Stomach (tissue), 9 donors: ENCODE data around the gene PHF19. TPM values are rescaled to one million over a fixed set of nuclear protein-coding genes. Genes with fewer than 3 reads are reported as not detected.

Source experiments
- DNase-seq, 2 donors: peaks; one replicate each; pipeline versions ENCODE4 v3.0.0 to v3.0.0-alpha.2; 2013 to 2019
- H3K27ac ChIP-seq, 5 donors: fragments of 200-600 bp in 4 of 5; sonication (generic) in 4 of 5; one replicate each; pipeline ENCODE4 v1.5.1; 2013 to 2019; ENCODE audit warnings: mild to moderate bottlenecking in 1 of 5, moderate library complexity in 1 of 5
- H3K27me3 ChIP-seq, 3 donors: fragments of 200-600 bp; sonication (generic); one replicate each; pipeline ENCODE4 v1.5.1; 2017 to 2019; ENCODE audit warnings: mixed run types in 1 of 3
- H3K36me3 ChIP-seq, 4 donors: fragments of 200-600 bp; sonication (generic); 1 replicate in 3 of 4; 2 replicates in 1 of 4; pipeline ENCODE4 v1.5.1; 2016 to 2019
- H3K4me1 ChIP-seq, 4 donors: fragments of 200-600 bp; sonication (generic); one replicate each; pipeline ENCODE4 v1.5.1; 2016 to 2019
- H3K4me3 ChIP-seq, 4 donors: fragments of 200-600 bp; sonication (generic) in 3 of 4; one replicate each; pipeline ENCODE4 v1.5.1; 2016 to 2019; ENCODE audit warnings: mild to moderate bottlenecking in 1 of 4
- H3K9me3 ChIP-seq, 4 donors: fragments of 200-600 bp; sonication (generic); one replicate each; pipeline ENCODE4 v1.5.1; 2016 to 2019
- EP300 ChIP-seq: sonication (generic); formaldehyde crosslinking; IDR thresholded peaks from one replicate; pipeline ENCODE4 v1.6.1; 2017; ENCODE audit warnings: antibody characterized with exemption
- POLR2A ChIP-seq, 4 donors: fragments of 450-650 bp; IDR thresholded peaks; one replicate each; pipeline ENCODE4 v1.6.1; 2016; ENCODE audit warnings: antibody characterized with exemption in 4 of 4, control low read depth in 2 of 4, mild to moderate bottlenecking in 1 of 4, moderate library complexity in 1 of 4
- POLR2AphosphoS5 ChIP-seq, 3 donors: sonication (generic); formaldehyde crosslinking; IDR thresholded peaks; one replicate each; pipeline ENCODE4 v1.6.1; 2016; ENCODE audit warnings: antibody characterized with exemption in 3 of 3
- WGBS, 5 donors: extraction: QIAGEN DNeasy Blood & Tissue Kit in 3 of 5; methylation state at CpG; one replicate each; pipeline versions ENCODE4 v1.1.5 to v1.1.7; 2013 to 2018; 5-methylcytosine and 5-hydroxymethylcytosine counted together
- intact Hi-C: fragments of 100-400 bp; cut with DNase I; formaldehyde crosslinking; loops from one replicate; pipeline ENCODE4 v1.15.1; 2023; ENCODE audit warnings: low total_unique reads
- polyA plus RNA-seq, 3 donors: library from polyadenylated mRNA; stranded (reverse); fragments of 200-250 nt; gene quantifications; one replicate each; pipeline ENCODE4 v1.2.3, GENCODE V29; 2013
- total RNA-seq, 5 donors: library from RNA; depleted of rRNA; stranded (reverse); fragments of >200 nt; gene quantifications; one replicate each; pipeline versions ENCODE4 v1.1.0 to v1.2.3, GENCODE V29; 2014 to 2016
- TF ChIP-seq, protein P1 (sequence below), 7 experiments: fragments of 450-650 bp in 4 of 7; fragments of 200-600 bp in 3 of 7; sonication (generic) in 3 of 7; IDR thresholded peaks; one replicate each; pipeline ENCODE4 v1.5.1; 2016 to 2019; ENCODE audit warnings: antibody characterized with exemption in 7 of 7, control low read depth in 2 of 7, mild to moderate bottlenecking in 1 of 7
- donor health status: healthy with polysubstance abuse.
- donor health status: Bipolar disorder and iron deficiency.
- donor health status: healthy.

The PHF19 gene
- total and polyA plus RNA-seq, 8 donors: 10.7 to 251 (median 27.2) TPM

DNA sequence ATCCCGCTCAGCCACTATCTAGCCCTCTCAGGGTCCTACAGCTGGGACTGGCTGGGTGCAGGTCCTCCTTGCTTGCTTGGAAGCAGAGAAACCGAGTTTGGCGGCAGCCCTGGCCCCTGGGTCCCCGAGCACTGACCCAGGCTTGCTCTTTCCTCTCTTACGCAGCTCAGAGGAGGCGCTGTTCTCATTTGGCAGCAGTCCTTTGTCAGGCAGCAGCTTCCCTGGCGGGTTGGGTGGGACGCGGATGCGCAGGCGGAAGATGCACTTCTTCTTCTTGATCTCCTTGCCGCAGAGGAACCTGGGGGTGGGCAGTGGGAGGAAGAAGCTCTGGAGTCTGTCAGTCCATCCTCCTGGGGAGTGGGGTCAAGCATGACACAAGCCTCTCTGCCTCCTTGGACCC lies 14.5 kb downstream of the PHF19 start:
- Histone ChIP-seq H3K36me3 (peaks cover 38 to 94% (median 82%) of the 10 kb centered on the region in 4 donors), H3K4me1 (peaks cover under 1 to 6% (median 4%) of the 10 kb centered on the region in 4 donors), H3K4me3 (no peak overlapping the region), H3K27ac (no peak overlapping the region), H3K27me3 (no peaks in the 10 kb centered on the region), H3K9me3 (no peaks in the 10 kb centered on the region)
- 93 to 98% (median 94%) methylated on average over 12 of the region's 12 CpGs for WGBS, 5 donors
- intact Hi-C loops: no loop called here
- no peak for DNase-seq
- TF ChIP-seq, protein P1, sequence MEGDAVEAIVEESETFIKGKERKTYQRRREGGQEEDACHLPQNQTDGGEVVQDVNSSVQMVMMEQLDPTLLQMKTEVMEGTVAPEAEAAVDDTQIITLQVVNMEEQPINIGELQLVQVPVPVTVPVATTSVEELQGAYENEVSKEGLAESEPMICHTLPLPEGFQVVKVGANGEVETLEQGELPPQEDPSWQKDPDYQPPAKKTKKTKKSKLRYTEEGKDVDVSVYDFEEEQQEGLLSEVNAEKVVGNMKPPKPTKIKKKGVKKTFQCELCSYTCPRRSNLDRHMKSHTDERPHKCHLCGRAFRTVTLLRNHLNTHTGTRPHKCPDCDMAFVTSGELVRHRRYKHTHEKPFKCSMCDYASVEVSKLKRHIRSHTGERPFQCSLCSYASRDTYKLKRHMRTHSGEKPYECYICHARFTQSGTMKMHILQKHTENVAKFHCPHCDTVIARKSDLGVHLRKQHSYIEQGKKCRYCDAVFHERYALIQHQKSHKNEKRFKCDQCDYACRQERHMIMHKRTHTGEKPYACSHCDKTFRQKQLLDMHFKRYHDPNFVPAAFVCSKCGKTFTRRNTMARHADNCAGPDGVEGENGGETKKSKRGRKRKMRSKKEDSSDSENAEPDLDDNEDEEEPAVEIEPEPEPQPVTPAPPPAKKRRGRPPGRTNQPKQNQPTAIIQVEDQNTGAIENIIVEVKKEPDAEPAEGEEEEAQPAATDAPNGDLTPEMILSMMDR (IDR thresholded peaks at IDR 0.05): no peak
- TF ChIP-seq POLR2AphosphoS5 (IDR thresholded peaks at IDR 0.05): no peak
- no peak for TF ChIP-seq EP300
- TF ChIP-seq POLR2A (IDR thresholded peaks at IDR 0.05): no peak

DNA sequence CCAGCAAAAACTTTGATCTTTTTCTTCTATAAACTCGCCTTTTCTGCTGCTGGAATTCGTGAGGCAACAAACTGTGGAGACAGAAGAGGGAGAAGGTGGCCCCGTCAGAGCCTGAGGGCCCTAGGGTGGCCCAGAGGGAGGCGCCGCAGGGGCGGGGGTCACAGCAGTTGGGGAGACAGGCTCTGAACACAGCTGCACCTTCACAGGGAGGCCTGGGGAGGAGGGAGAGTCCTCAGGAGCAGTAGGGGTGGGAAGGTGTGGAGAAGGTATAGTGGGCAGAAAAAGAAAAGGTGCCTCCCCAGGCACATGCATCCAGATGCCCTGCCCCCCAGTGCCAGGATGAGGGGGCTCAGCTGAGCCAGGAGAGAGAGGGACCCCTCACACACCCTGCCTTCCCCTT lies 15.1 kb downstream of the PHF19 start:
- DNase-seq: no peak
- 95 to 98% (median 97%) methylated on average over 6 of the region's 6 CpGs for WGBS, 5 donors
- intact Hi-C loops: no loop called here
- TF ChIP-seq EP300 (no peak), POLR2AphosphoS5 (IDR thresholded peaks at IDR 0.05) (no peak), POLR2A (IDR thresholded peaks at IDR 0.05) (no peak)
- TF ChIP-seq, protein P1 (IDR thresholded peaks at IDR 0.05): no peak
- H3K4me1 ChIP-seq: peaks cover 6 to 11% (median 10%) of the 10 kb centered on the region in 4 donors
- H3K36me3 ChIP-seq: peaks cover 43 to 95% (median 86%) of the 10 kb centered on the region in 4 donors
- H3K27ac ChIP-seq: no peak overlapping the region
- no peaks in the 10 kb centered on the region for H3K27me3 ChIP-seq
- H3K9me3 ChIP-seq: no peaks in the 10 kb centered on the region
- H3K4me3 ChIP-seq: no peak overlapping the region

DNA sequence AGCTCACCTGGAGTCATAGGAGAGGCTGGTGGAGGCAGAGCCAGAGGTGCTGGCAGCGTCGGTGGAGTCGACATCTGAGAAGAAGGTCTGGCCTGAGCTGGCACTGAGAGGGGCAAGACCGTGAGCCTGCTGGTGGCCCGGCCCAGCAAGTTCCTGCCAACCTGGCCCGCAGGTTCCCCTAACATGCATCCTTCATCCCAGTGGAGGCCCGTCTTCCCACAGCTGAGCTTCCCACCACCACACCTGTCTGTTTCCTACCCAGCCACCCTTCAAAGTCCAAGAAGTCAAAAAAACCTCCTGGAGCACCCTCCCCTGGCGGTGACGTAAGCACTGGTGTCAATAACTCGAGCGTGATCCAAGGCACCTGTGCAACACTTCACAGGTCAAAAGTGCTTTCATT lies 16.9 kb downstream of the PHF19 start:
- WGBS, 5 donors: 80 to 94% (median 90%) methylated on average over 9 to 11 of the region's 11 CpGs
- DNase-seq: no peak
- peaks cover 44 to 86% (median 75%) of the 10 kb centered on the region in 4 donors for H3K36me3 ChIP-seq

DNA sequence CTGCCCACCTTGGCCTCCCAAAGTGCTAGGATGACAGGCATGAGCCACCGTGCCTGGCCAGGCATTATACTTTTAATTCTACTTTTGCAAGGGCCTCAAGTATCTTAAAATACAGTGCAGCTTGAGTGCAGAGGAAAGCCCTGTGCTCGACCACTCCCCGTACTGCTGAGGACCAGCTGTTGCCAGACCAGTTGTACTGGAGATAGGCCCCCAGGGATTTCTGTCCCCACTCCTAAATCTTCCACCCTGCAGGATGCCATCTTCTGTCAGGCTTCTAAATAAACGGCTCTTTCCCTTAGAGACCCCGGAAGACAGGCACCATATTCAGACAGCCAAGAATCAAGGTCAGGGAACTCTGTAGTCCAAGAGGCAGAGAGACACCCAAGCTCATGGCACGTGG lies 17.6 kb downstream of the PHF19 start:
- Histone ChIP-seq H3K36me3 (peaks cover 44 to 82% (median 74%) of the 10 kb centered on the region in 4 donors), H3K27ac (no peak overlapping the region), H3K9me3 (no peaks in the 10 kb centered on the region), H3K4me3 (no peak overlapping the region), H3K27me3 (no peaks in the 10 kb centered on the region), H3K4me1 (peaks cover 7 to 21% (median 17%) of the 10 kb centered on the region in 4 donors)
- intact Hi-C loops: no loop called here
- TF ChIP-seq POLR2A (IDR thresholded peaks at IDR 0.05) (no peak), POLR2AphosphoS5 (IDR thresholded peaks at IDR 0.05) (no peak), EP300 (no peak)
- TF ChIP-seq, protein P1 (IDR thresholded peaks at IDR 0.05): no peak
- 75 to 90% (median 82%) methylated on average over 6 of the region's 6 CpGs for WGBS, 5 donors
- no peak for DNase-seq

More for the DNA sequence above, 16.9 kb downstream of the PHF19 start:
- no peak overlapping the region for H3K4me3 ChIP-seq
- H3K9me3 ChIP-seq: no peaks in the 10 kb centered on the region
- TF ChIP-seq EP300 (no peak), POLR2AphosphoS5 (IDR thresholded peaks at IDR 0.05) (no peak), POLR2A (IDR thresholded peaks at IDR 0.05) (no peak)
- TF ChIP-seq, protein P1 (IDR thresholded peaks at IDR 0.05): no peak
- intact Hi-C loops: no loop called here
- H3K27me3 ChIP-seq: no peaks in the 10 kb centered on the region
- peaks cover 7 to 21% (median 17%) of the 10 kb centered on the region in 4 donors for H3K4me1 ChIP-seq
- no peak overlapping the region for H3K27ac ChIP-seq
